GM12873 (cell line): ENCODE results near the gene PTGER3.

ENCODE experiments used
- CTCF ChIP-seq: IDR thresholded peaks from 2 replicates; pipeline ENCODE4 v1.5.1; 2012; ENCODE audit warnings: low read depth, mild to moderate bottlenecking, moderate library complexity, low read length, control low read depth; ENCODE audit not compliant: insufficient read depth; ENCODE audit errors: missing control alignments

PTGER3 gene

GRCh38 chr1:71002709-71003475 is 44.7 kb downstream of the PTGER3 start:
- TF ChIP-seq CTCF, result no peak

- no peak for TF ChIP-seq CTCF
Measured at GRCh38 chr1:71001624-71002023, 46.0 kb downstream of the PTGER3 start.

- no peak for TF ChIP-seq CTCF
Measured at GRCh38 chr1:70997793-70998192, 49.8 kb downstream of the PTGER3 start.

- no peak for TF ChIP-seq CTCF
Measured at GRCh38 chr1:70994753-70995268, 52.8 kb downstream of the PTGER3 start.

GRCh38 chr1:70993798-70994197 is 53.8 kb downstream of the PTGER3 start:
- no peak for TF ChIP-seq CTCF

- no peak for TF ChIP-seq CTCF
Measured at GRCh38 chr1:70992521-70992920, 55.1 kb downstream of the PTGER3 start.

GRCh38 chr1:70990469-70991253 is 57.0 kb downstream of the PTGER3 start:
- no peak for TF ChIP-seq CTCF
